BJ (cell line): ENCODE data around the gene OOSP2. TPM values are rescaled to one million over a fixed set of nuclear protein-coding genes. Genes with fewer than 3 reads are reported as not detected.

Experiments
- CTCF ChIA-PET: fragments of 350-600 bp; formaldehyde crosslinking; extraction: SDS; loops from one replicate; lab custom pipeline; 2021; ENCODE audit warnings: antibody characterized with exemption, inconsistent platforms; lab: Yijun Ruan, JAX
- POLR2A ChIA-PET: fragments of 300-600 bp; sonication (Branson Sonifier 250); formaldehyde crosslinking; extraction: SDS; loops from one replicate; lab custom pipeline; 2021; ENCODE audit warnings: antibody characterized with exemption; lab: Charles Lee
- DNase-seq: peaks from one replicate; pipeline ENCODE4 v3.0.0-alpha.2; 2011; ENCODE audit warnings: low read depth
- H3K27me3 ChIP-seq: 2 replicates; pipeline ENCODE4 v1.6.0; 2011; ENCODE audit warnings: low read length; ENCODE audit not compliant: control insufficient read depth, insufficient read depth
- H3K36me3 ChIP-seq: 2 replicates; pipeline ENCODE4 v1.5.1; 2011; ENCODE audit warnings: low read length; ENCODE audit not compliant: control insufficient read depth, insufficient read depth
- H3K4me3 ChIP-seq: 2 replicates; pipeline ENCODE4 v1.5.1; 2011; ENCODE audit warnings: low read depth, mild to moderate bottlenecking, control low read depth, low read length
- polyA minus RNA-seq: library from RNA; depleted of rRNA, polyadenylated mRNA; stranded (reverse); fragments of >200 nt; gene quantifications from 2 replicates; pipeline ENCODE4 v1.2.3, GENCODE V29; 2011; rRNA and poly(A)+ RNA removed
- polyA plus RNA-seq: library from polyadenylated mRNA; depleted of rRNA; stranded (reverse); fragments of >200 nt; gene quantifications from 2 replicates; pipeline ENCODE4 v1.2.3, GENCODE V29; 2011; rRNA removed
- TF ChIP-seq, protein P1 (sequence below): IDR thresholded peaks from 2 replicates; pipeline ENCODE4 v1.5.1; 2011; ENCODE audit warnings: low read depth, mild to moderate bottlenecking, control low read depth, inconsistent platforms, low read length, moderate library complexity; ENCODE audit not compliant: insufficient read depth

Gene OOSP2, protein sequence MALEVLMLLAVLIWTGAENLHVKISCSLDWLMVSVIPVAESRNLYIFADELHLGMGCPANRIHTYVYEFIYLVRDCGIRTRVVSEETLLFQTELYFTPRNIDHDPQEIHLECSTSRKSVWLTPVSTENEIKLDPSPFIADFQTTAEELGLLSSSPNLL
- not detected in 2 replicates for polyA plus RNA-seq
- not detected in 2 replicates for polyA minus RNA-seq

- no peak within 1 kb of the TSS for H3K4me3 ChIP-seq
- CTCF ChIA-PET, result no interaction called here
- POLR2A ChIA-PET, result no interaction called here
Measured at GRCh38 chr11:60040109-60040508, at the start of gene OOSP2. Gene OOSP2, plus strand, starts transcription at chr11:60040409. Its CDS starts 51 bp downstream, at chr11:60040460.

GRCh38 chr11:59990421-59990820, 49.8 kb upstream of the OOSP2 start:
- DNase-seq, result no peak
- TF ChIP-seq, protein P1, sequence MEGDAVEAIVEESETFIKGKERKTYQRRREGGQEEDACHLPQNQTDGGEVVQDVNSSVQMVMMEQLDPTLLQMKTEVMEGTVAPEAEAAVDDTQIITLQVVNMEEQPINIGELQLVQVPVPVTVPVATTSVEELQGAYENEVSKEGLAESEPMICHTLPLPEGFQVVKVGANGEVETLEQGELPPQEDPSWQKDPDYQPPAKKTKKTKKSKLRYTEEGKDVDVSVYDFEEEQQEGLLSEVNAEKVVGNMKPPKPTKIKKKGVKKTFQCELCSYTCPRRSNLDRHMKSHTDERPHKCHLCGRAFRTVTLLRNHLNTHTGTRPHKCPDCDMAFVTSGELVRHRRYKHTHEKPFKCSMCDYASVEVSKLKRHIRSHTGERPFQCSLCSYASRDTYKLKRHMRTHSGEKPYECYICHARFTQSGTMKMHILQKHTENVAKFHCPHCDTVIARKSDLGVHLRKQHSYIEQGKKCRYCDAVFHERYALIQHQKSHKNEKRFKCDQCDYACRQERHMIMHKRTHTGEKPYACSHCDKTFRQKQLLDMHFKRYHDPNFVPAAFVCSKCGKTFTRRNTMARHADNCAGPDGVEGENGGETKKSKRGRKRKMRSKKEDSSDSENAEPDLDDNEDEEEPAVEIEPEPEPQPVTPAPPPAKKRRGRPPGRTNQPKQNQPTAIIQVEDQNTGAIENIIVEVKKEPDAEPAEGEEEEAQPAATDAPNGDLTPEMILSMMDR, result no peak
- Histone ChIP-seq H3K27me3 (no peaks in the 10 kb centered on the region), H3K36me3 (no peaks in the 10 kb centered on the region), H3K4me3 (no peak overlapping the region)
- ChIA-PET POLR2A (no interaction called here), CTCF (no interaction called here)

More at GRCh38 chr11:60040109-60040508, at the start of gene OOSP2:
- no peaks in the 10 kb centered on the region for H3K27me3 ChIP-seq
- no peak for DNase-seq
- H3K36me3 ChIP-seq, result no peaks in the 10 kb centered on the region
- TF ChIP-seq, protein P1, result no peak

- Histone ChIP-seq H3K27me3 (no peaks in the 10 kb centered on the region), H3K36me3 (no peaks in the 10 kb centered on the region), H3K4me3 (no peak overlapping the region)
- TF ChIP-seq, protein P1, result no peak
- CTCF ChIA-PET, result no interaction called here
- POLR2A ChIA-PET, result no interaction called here
- no peak for DNase-seq
Measured at GRCh38 chr11:59992425-59992824, 47.8 kb upstream of the OOSP2 start.

- no peak for DNase-seq
- Histone ChIP-seq H3K36me3 (no peaks in the 10 kb centered on the region), H3K4me3 (no peak overlapping the region), H3K27me3 (no peaks in the 10 kb centered on the region)
- ChIA-PET POLR2A (no interaction called here), CTCF (no interaction called here)
- TF ChIP-seq, protein P1, result no peak
Measured at GRCh38 chr11:59997800-59998199, 42.4 kb upstream of the OOSP2 start.

DNA sequence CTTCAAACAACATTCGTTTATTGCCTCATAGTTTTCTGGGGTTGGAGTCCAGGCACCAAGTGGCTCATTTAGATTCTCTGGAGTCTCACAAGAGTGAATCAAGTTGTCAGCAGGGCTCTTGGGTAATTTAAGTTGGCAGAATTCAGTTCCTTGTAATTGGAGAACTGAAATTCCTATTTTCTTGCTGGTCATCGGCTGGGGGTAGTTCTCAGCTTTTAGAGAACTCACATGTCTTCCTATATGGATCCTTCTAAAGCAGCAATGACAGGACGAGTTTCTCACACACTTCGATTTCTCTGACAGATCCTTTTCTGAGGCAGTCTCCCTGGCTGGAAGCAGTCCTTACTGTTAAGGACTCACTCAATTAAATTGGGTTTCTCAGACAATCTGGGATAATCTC, 40.5 kb upstream of the OOSP2 start:
- no peak for DNase-seq
- no peak overlapping the region for H3K4me3 ChIP-seq
- TF ChIP-seq, protein P1, result no peak
- ChIA-PET CTCF (no interaction called here), POLR2A (no interaction called here)
- H3K27me3 ChIP-seq, result no peaks in the 10 kb centered on the region
- H3K36me3 ChIP-seq, result no peaks in the 10 kb centered on the region
